ENCODE results near the gene MUC16.

- TF ChIP-seq EZH2 (IDR thresholded peaks at IDR 0.05) (no peak), POLR2AphosphoS5 (IDR thresholded peaks at IDR 0.05; ENCODE audit: borderline replicate concordance, low read depth, low read length) (no peak)
These were observed 9.3 kb downstream of the MUC16 start for GRCh38 chr19:9000933-9001332.
